Activated CD8-positive, alpha-beta memory T cell treated with anti-CD3 and anti-CD28 coated beads for 48 hours (primary cell): Measurements from ENCODE around the gene KIAA1210.

Experiments
- DNase-seq, 3 experiments: peaks; one replicate each; pipeline ENCODE4 v3.0.0-alpha.2; 2020; ENCODE audit warnings: low read depth in 2 of 3, low spot score in 2 of 3

KIAA1210 gene

DNA sequence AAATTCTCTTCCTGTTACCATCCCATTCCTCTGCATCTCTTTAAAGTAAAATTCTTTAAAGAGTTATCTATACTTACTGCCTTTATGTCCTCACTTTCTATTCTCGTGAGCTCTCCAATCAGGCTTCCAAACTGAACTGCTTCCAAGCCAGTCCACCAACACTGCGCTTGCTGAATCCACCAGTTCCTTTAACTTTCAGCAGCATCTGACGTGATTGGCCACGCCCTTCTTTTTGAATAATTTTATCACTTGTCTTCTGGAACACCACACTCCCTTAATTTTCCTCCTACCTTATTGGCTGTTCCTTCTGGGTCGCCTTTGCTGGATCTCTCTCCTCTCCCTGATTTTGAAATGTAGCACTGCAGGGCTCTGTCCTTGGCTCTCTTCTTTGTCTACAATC, at the start of gene KIAA1210:
Gene KIAA1210 (minus strand): TSS at position 163 of the 400 bp plus-strand sequence. CDS start 4,170 bp downstream, outside the sequence.
- no peak for DNase-seq

GRCh38 chrX:119177278-119177677, 49.7 kb upstream of the KIAA1210 start:
- DNase-seq: no peak

DNA sequence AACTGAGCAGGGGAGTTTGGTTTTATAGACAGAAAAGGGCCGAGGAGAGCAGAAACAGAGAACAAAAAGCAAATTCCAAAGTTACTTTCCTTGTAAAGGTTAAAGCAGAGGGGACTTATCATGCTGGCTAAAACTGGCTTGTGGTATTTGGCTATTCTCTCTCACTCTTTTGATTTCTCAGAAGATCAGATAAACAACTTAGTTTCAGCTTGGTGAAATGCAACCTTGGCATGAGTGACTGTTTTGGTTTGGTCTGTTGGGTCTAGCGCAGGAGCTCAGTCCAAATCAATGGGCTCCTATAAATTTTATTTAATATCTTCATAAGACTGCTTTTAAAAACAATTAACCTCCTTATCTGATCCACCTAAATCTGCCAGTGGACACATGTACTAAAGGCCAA, 47.3 kb upstream of the KIAA1210 start:
- no peak for DNase-seq

- no peak for DNase-seq
Observed at GRCh38 chrX:119168104-119168503, 40.5 kb upstream of the KIAA1210 start.

DNA sequence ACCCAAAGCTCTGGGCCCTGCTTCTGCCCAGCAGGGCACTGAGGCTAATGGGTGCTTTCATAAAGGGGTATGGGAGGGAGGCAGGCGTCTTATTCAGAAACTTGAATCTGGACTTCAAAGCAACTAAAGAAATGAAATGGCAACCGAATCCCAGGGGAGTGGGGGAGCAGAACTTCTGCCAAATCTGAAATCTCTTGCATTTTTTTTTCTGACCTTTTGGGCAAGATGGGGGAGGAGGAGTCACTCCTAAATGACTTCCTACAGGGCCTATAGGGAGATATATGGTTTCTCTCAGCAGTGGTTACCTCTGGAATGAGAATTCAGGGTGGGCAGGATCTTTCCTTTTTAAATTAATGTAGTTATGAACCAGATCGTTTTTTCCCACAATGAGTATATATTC, 30.6 kb upstream of the KIAA1210 start:
- DNase-seq: no peak

DNA sequence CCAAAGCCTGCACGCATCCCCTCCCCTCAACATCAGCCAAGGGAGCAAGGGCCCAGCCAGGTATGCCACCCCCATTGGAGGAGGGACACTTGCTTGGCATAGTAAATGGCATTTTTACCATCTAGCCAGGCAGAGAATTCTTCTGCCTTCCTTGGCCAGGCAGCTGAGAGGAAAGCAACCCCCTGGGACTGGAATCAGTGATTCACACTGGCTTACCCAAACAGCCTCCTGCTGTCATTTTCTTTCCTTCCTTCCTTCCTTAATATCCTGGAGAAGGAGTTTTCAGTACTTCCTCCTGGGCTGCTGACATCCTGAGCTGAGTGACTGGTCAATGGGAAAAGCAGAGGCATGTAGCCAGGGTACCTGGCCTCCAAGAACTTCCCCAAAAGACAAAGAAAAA, 28.6 kb upstream of the KIAA1210 start:
- no peak for DNase-seq

GRCh38 chrX:119155416-119156035, 27.9 kb upstream of the KIAA1210 start:
- DNase-seq: no peak

- DNase-seq: no peak
Observed at GRCh38 chrX:119151051-119151380, 23.4 kb upstream of the KIAA1210 start.

DNA sequence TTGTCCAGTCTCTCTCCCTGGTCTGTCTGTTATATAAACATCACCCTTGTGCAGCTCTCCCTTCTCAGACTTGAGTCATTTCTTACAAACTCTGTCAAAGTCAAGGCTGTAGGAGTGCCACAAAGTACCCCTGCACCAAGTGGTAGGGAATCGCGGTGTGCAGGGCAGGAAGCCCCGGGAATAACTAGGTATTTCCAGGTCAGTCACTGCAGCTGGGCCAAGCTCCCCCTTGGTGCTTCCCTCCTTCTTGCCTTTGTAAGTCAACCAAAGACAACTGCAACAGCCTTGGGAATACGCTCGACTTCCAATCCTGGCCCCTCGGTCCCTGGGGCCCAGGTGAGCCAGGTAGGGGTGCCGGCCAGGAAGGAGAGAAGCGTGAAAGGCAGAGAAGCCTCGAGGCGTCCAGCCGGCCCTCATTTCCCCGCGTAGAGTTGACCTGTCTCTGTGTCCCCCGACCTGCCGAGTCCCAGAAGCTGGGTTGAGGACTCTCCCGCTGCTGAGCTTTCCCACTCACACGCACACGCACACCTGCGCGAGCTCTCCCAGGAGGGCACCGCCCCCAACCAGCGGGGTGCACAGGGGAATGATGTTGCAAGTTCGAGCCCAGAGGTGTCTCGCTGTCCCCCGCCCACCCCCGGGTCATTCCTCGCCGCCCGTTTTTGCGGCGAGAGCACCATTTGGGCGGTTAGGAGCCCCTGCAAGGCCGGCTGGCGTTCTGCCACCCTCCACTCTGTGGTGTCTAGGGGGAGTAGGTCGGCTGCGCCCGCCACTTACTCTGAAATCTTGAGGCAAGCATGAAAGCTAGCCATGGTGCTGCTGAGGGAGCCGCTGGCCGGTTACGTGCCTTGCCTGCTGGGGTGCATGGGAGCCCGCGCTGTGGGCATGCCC, 22.8 kb upstream of the KIAA1210 start:
- DNase-seq: no peak

DNA sequence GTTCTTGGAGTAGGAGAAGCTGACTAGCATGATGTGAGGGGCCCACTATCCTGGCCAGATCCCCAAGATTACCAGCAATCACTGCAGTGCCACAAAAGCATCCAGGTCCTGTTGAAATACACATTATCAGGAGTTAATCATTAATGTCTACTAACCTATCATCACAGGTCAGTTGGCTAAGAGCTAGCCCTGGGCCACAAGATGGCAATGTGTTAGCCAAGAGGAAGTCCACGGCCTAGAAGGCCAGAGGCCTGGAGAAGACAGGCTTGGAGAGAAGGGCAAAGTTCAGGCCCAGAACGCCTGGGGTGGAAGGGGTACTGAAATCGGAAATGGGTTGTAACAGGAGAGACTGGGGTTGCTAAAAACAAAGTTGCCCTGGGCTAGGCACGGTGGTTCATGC, 19.9 kb upstream of the KIAA1210 start:
- DNase-seq: no peak

DNA sequence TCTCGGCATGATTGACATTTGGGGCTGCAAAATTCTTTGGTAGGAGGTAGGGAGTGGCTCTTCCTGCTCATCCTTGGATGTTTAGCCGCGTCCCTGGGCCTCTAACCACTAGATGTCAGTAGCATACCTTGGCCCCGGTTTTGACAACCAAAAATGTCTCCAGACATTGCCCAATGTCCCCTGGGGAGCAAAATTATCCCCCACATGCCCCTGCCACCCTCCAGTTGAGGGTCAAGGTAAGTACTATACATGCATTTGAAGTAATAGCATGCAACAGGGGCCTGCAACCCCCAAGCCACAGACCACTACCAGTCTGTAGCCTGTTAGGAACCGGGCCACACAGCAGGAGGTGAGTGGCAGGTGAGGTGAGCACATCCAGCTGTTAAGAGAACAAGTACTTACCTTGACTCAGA, 17.6 kb upstream of the KIAA1210 start:
- no peak for DNase-seq

- no peak for DNase-seq
Observed at GRCh38 chrX:119134466-119134865, 6.9 kb upstream of the KIAA1210 start.

GRCh38 chrX:119132961-119133360, 5.3 kb upstream of the KIAA1210 start:
- DNase-seq: no peak

DNA sequence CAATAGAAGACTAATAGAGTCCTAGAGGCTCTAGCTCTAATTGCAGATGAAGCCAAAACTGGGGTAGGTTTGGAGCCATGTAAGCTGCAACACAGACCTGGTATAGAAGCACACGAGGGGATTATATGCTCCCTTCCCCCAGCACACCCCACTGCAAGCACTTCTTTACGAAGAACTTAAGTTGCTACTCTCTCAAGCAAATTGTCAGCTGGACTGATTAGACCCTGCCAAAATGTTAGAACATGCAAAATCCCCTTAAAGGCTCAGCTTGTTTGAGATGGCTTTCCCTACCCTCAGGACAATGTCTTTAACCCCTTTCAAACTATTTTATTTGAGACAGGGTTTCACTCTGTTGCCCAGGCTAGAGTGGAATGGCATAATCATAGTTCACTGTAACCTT, 4.7 kb upstream of the KIAA1210 start:
- DNase-seq: no peak

- no peak for DNase-seq
Observed at GRCh38 chrX:119130911-119131310, 3.3 kb upstream of the KIAA1210 start.

GRCh38 chrX:119121341-119121740, 6.3 kb downstream of the KIAA1210 start:
- DNase-seq: no peak

GRCh38 chrX:119118780-119119395, 8.7 kb downstream of the KIAA1210 start:
- DNase-seq: peak; percentile 2 to 17 (median 3)

DNA sequence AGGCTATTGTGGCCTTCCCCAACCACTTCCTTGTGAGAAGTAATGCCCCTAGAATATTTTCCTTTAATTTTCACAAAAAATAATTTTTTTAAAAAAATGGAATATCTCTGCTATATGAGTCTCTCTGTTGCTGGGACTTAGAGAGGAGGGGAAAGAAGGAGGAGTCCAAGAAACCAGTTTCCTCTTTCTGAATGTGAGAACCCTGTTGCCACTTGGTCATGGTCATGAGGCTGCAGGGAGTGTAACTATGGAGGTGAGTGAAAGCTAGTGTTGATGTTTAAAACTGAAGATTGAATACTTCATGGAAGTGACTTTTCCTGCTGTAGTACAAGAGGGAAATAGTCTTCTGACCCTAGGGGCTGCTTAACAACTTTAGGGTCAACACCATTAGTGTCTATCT, 20.4 kb downstream of the KIAA1210 start:
- no peak for DNase-seq

DNA sequence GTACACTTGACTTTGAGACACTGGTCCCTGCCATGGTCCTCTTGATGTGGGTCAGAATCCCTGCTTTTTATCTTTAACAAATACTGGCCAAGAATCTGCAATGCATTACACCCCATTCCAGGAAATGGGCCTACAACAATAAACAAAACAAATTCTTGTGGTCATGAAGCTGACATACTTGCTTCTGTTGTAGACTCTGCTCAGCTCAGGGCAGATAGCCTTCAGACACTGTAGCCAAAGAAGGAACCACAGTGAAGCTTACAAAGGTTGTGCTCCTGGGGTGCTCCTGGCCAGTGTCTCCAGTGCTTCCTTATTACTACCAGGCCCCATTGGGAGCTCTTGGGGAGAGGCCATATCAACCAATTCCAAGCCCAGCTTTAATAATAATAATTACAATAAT, 21.8 kb downstream of the KIAA1210 start:
- DNase-seq: no peak

DNA sequence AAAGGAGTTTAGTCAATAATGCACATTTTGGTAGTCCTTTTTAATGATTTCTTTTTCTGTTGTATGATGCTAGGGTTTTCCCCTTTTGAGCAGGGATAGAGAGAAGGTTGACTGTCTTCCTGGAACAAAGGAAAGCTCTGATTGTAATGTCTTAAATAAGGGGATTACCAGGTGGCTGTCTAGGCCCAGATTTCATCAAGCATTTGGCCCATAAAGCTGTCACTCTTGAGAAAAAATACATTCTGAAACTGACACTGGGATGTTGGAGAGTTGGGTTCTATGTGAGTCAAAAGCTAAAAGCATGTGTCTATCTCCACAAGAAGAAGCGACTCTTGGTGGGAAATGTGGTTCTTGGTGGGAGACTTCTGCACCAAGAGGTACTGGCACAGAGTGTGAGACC, 26.4 kb downstream of the KIAA1210 start:
- no peak for DNase-seq

- DNase-seq: no peak
Observed at GRCh38 chrX:119095936-119096335, 31.7 kb downstream of the KIAA1210 start.

GRCh38 chrX:119094819-119095218, 32.8 kb downstream of the KIAA1210 start:
- DNase-seq: no peak
